Ovary (tissue), 9 donors: Measurements from ENCODE around the gene COL23A1. TPM values are rescaled to one million over a fixed set of nuclear protein-coding genes. Genes with fewer than 3 reads are reported as not detected.

Experiments
- DNase-seq, 5 donors: peaks; one replicate each; pipeline ENCODE4 v3.0.0-alpha.2; 2019 to 2020
- H3K27ac ChIP-seq, 2 donors: fragments of 200-600 bp; one replicate each; pipeline versions ENCODE4 v1.5.1 to v1.8.0; 2019 to 2022
- H3K27me3 ChIP-seq: fragments of 200-600 bp; one replicate; pipeline ENCODE4 v1.8.0; 2022
- H3K36me3 ChIP-seq: fragments of 200-600 bp; sonication (generic); one replicate; pipeline ENCODE4 v1.5.1; 2019
- H3K4me1 ChIP-seq: one replicate; pipeline ENCODE4 v1.8.1; 2013; ENCODE audit warnings: mild to moderate bottlenecking, moderate library complexity; ENCODE audit not compliant: insufficient read depth
- H3K4me3 ChIP-seq: fragments of 200-600 bp; sonication (generic); one replicate; pipeline ENCODE4 v1.5.1; 2017
- H3K9me3 ChIP-seq, 2 donors: fragments of 200-600 bp in 1 of 2; sonication (generic) in 1 of 2; one replicate each; pipeline versions ENCODE4 v1.5.1 to v1.8.1; 2013 to 2019; ENCODE audit warnings: mild to moderate bottlenecking in 1 of 2, moderate library complexity in 1 of 2
- CTCF ChIP-seq, 3 donors: fragments of 450-650 bp in 2 of 3; fragments of 200-600 bp in 1 of 3; IDR thresholded peaks; one replicate each; pipeline versions ENCODE4 v1.5.1 to v1.8.0; 2016 to 2022; ENCODE audit warnings: antibody characterized with exemption in 3 of 3, mild to moderate bottlenecking in 1 of 3
- EP300 ChIP-seq: sonication (generic); formaldehyde crosslinking; IDR thresholded peaks from one replicate; pipeline ENCODE4 v1.6.1; 2017; ENCODE audit warnings: antibody characterized with exemption
- POLR2A ChIP-seq: fragments of 450-650 bp; IDR thresholded peaks from one replicate; pipeline ENCODE4 v1.6.1; 2017; ENCODE audit warnings: antibody characterized with exemption, mild to moderate bottlenecking, moderate library complexity
- WGBS, 3 donors: extraction: QIAGEN DNeasy Blood & Tissue Kit in 1 of 3; methylation state at CpG; one replicate each; pipeline versions ENCODE4 v1.1.5 to v1.1.7; 2013 to 2017; 5-methylcytosine and 5-hydroxymethylcytosine counted together
- intact Hi-C, 4 donors: fragments of 100-400 bp; cut with DNase I; formaldehyde crosslinking; loops; one replicate each; pipeline versions ENCODE4 v1.11.0 to v1.15.1; 2022 to 2023
- polyA plus RNA-seq, 2 donors: library from polyadenylated mRNA; stranded (reverse); fragments of 200-250 nt in 1 of 2; fragments of 350-450 nt in 1 of 2; fragmentation: Illumina TruSeq in 1 of 2; extraction: RNeasy Lipid Tissue Mini Kit (QIAGEN cat#74804) in 1 of 2; gene quantifications; one replicate each; pipeline ENCODE4 v1.2.3, GENCODE V29; 2013 to 2014
- small RNA-seq: library from RNA; depleted of rRNA; stranded (forward); fragments of <200 nt; gene quantifications from one replicate; pipeline ENCODE3, GENCODE V24; 2016
- total RNA-seq, 7 donors: library from RNA; depleted of rRNA in 2 of 7; stranded (reverse); fragments of >200 nt in 2 of 7; fragmentation: NEBNext Ultra II Directional in 3 of 7; extraction: Animal tissue kit (Norgen Biotek cat#: 25700) in 3 of 7; gene quantifications; one replicate each; pipeline versions ENCODE4 v1.1.0 to v1.2.4, GENCODE V29; 2016 to 2023
- donor health status: DM: no; HTN: no; CAD: no; lungs with moderate emphysema.
- donor health status: DM: no; HTN: no; CAD: no.
- donor health status: Bipolar disorder and iron deficiency.
- donor health status: DM: yes; HTN: yes; CAD: no.
- donor health status: DM: no; HTN: no; CAD: no.
- donor health status: DM: yes; HTN: yes; CAD: no.

The COL23A1 gene
- total and polyA plus RNA-seq, 9 donors: 0.13 to 0.92 (median 0.39) TPM; not detected in 1

GRCh38 chr5:178191661-178192060 lies 398.5 kb downstream of the COL23A1 start:
- Histone ChIP-seq H3K27me3 (no peaks in the 10 kb centered on the region), H3K36me3 (no peaks in the 10 kb centered on the region), H3K9me3 (no peaks in the 10 kb centered on the region), H3K27ac (no peak overlapping the region), H3K4me1 (no peaks in the 10 kb centered on the region), H3K4me3 (no peak overlapping the region)
- WGBS, 3 donors: 73 to 86% (median 79%) methylated on average over 4 of the region's 4 CpGs
- no peak for DNase-seq
- no peak for TF ChIP-seq EP300
- TF ChIP-seq POLR2A: no peak
- TF ChIP-seq CTCF (IDR thresholded peaks at IDR 0.05): no peak
- intact Hi-C loops: no loop called here

DNA sequence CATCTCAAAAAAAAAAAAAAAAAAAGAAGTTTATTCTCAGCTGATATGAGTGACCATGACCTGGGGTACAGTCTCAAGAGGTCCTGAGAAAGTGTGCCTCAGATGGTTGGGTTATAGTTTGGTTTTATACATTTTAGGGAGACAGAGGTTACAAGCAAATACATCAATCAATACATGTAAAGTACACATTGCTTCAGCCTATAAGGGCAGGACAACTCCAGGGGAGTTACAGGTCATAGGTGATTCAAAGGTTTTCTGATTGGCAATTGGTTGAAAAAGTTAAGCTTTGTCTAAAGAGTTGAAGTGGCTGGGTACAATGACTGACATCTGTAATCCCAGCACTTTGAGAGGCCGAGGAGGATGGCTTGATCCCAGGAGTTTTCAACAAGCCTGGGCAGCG lies 400.8 kb downstream of the COL23A1 start:
- H3K4me1 ChIP-seq: no peaks in the 10 kb centered on the region
- intact Hi-C loops: no loop called here
- DNase-seq: no peak
- no peaks in the 10 kb centered on the region for H3K9me3 ChIP-seq
- H3K36me3 ChIP-seq: no peaks in the 10 kb centered on the region
- no peaks in the 10 kb centered on the region for H3K27me3 ChIP-seq
- H3K27ac ChIP-seq: no peak overlapping the region
- WGBS, 3 donors: 44 to 48% (median 44%) methylated on average over 2 of the region's 2 CpGs
- H3K4me3 ChIP-seq: no peak overlapping the region
- TF ChIP-seq EP300: no peak
- no peak for TF ChIP-seq POLR2A
- no peak for TF ChIP-seq CTCF (IDR thresholded peaks at IDR 0.05)

Small RNA genes within 50 kb of the gene (small RNA-seq; reads per million reads assigned to genes)
- gene RN7SKP70 (not detected), gene RN7SL646P (not detected)

Other genes starting within 250 kb of the COL23A1 start
- 10 to 100 TPM; 21.2 to 40.1 (median 25.5) TPM for gene CLK4, start 36.7 kb upstream of the COL23A1 start, total RNA-seq
- gene CLK4, start 36.7 kb upstream of the COL23A1 start, polyA plus RNA-seq: 10 to 100 TPM; 25.4 to 28.4 TPM
- gene ZNF354A, start 140.3 kb upstream of the COL23A1 start, total RNA-seq: 10 to 100 TPM in 5 of 7 donors, 1 to 10 TPM in 2; 7.4 to 13.4 (median 10.8) TPM
- gene ZNF354A, start 140.3 kb upstream of the COL23A1 start, polyA plus RNA-seq: 1 to 10 TPM; 8.1 to 8.9 TPM